Heart right ventricle (tissue), 16 donors: ENCODE data around the gene HMCN2. TPM values are rescaled to one million over a fixed set of nuclear protein-coding genes. Genes with fewer than 3 reads are reported as not detected.

ENCODE experiments used
- ATAC-seq, 8 donors: fragments of 200-7000 bp; cut with Tn5 transposase; one replicate each; pipeline ENCODE4 v1.9.1; 2020; ENCODE audit warnings: mild to moderate bottlenecking in 8 of 8, moderate library complexity in 8 of 8, moderate number of reproducible peaks in 1 of 8
- DNase-seq, 2 donors: peaks; one replicate each; pipeline ENCODE4 v3.0.0-alpha.2; 2020
- H3K27ac ChIP-seq, 10 donors: fragments of 200-600 bp; sonication (generic) in 2 of 10; one replicate each; pipeline versions ENCODE4 v1.5.0 to v1.8.0; 2020 to 2022; ENCODE audit warnings: mild to moderate bottlenecking in 3 of 10
- H3K27me3 ChIP-seq, 7 donors: fragments of 200-600 bp; one replicate each; pipeline ENCODE4 v1.8.0; 2021 to 2022; ENCODE audit warnings: mild to moderate bottlenecking in 2 of 7
- H3K36me3 ChIP-seq, 9 donors: fragments of 200-600 bp; sonication (generic) in 1 of 9; one replicate each; pipeline versions ENCODE4 v1.5.0 to v1.8.0; 2020 to 2022; ENCODE audit warnings: mild to moderate bottlenecking in 2 of 9
- H3K4me1 ChIP-seq, 9 donors: fragments of 200-600 bp; sonication (generic) in 1 of 9; one replicate each; pipeline versions ENCODE4 v1.5.0 to v1.8.0; 2020 to 2022; ENCODE audit warnings: mild to moderate bottlenecking in 4 of 9
- H3K4me3 ChIP-seq, 10 donors: fragments of 200-600 bp; sonication (generic) in 2 of 10; one replicate each; pipeline versions ENCODE4 v1.5.0 to v1.8.0; 2020 to 2022; ENCODE audit warnings: mild to moderate bottlenecking in 7 of 10, moderate library complexity in 2 of 10
- H3K9me3 ChIP-seq, 11 donors: fragments of 200-600 bp in 10 of 11; sonication (generic) in 2 of 11; one replicate each; pipeline versions ENCODE4 v1.5.0 to v1.8.0; 2013 to 2022; ENCODE audit warnings: mild to moderate bottlenecking in 2 of 11, control low read depth in 1 of 11, moderate library complexity in 1 of 11
- CTCF ChIP-seq, 9 donors: fragments of 200-600 bp; sonication (generic) in 2 of 9; IDR thresholded peaks; one replicate each; pipeline versions ENCODE4 v1.5.0 to v1.8.0; 2021 to 2022; ENCODE audit warnings: antibody characterized with exemption in 9 of 9, mild to moderate bottlenecking in 5 of 9, moderate library complexity in 1 of 9
- WGBS, 2 donors: extraction: QIAGEN DNeasy Blood & Tissue Kit; methylation state at CpG; one replicate each; pipeline ENCODE4 v1.1.7; 2013; ENCODE audit warnings: inconsistent platforms in 1 of 2; 5-methylcytosine and 5-hydroxymethylcytosine counted together
- intact Hi-C, 10 donors: fragments of 100-400 bp; cut with DNase I; formaldehyde crosslinking; loops; one replicate each; pipeline versions ENCODE4 v1.11.1 to v1.14.2; 2022
- polyA plus RNA-seq, 2 donors: library from polyadenylated mRNA; stranded (reverse); fragments of 200-250 nt; gene quantifications; one replicate each; pipeline ENCODE4 v1.2.3, GENCODE V29; 2013
- total RNA-seq, 10 donors: library from RNA; stranded (reverse); fragmentation: NEBNext Ultra II Directional in 3 of 10; extraction: Animal tissue kit (Norgen Biotek cat#: 25700) in 3 of 10; gene quantifications; one replicate each; pipeline versions ENCODE4 v1.2.1 to v1.2.4, GENCODE V29; 2021 to 2023
- donor health status: Arrhythmogenic right ventricular cardiomyopathy.
- donor health status: ischemic (EF 13 %, LVEDD 7.1; RV severe dilation, severe dysfunction).
- donor health status: healthy with polysubstance abuse.
- donor health status: DM: no; HTN: yes; CAD: no.
- donor health status: DM: no; HTN: no; CAD: no.
- donor health status: ischemic (EF 25% LVEDD 6.9; RV normal size, moderate dysfunction).
- donor health status: ischemic (EF 25% LVEDD 5.7; RV mildly dilated, moderate dysfunction).
- donor health status: healthy.
- donor health status: DM: yes; HTN: yes; CAD: no.
- donor health status: Ischemic cardiomyopathy.
- donor health status: ischemic (EF 35%, LVEDD 5.7; RV mildly dilated, moderate dysfunction).
- donor health status: nonischemic (EF 11% LVEDD 7.7; RV severe dilation, severe dysfunction).
- donor health status: DM: yes; HTN: yes; CAD: no.
- donor health status: PGD.
- donor health status: ischemic (EF 29% LVEDD 5.4; RV normal size, mild dysfunction).
- donor health status: nonischemic (EF 23%, LVEDD 6.1; RV moderate dilation, normal function).

The HMCN2 gene
- total and polyA plus RNA-seq, 12 donors, result 2.6 to 10.2 (median 4.9) TPM

GRCh38 chr9:130483371-130483971, 217.9 kb downstream of the HMCN2 start:
- Histone ChIP-seq H3K27ac (no peak overlapping the region), H3K4me3 (no peak overlapping the region), H3K4me1 (no peaks in the 10 kb centered on the region), H3K9me3 (no peaks in the 10 kb centered on the region), H3K27me3 (peaks cover 0 to 5% (median 0%) of the 10 kb centered on the region in 7 donors), H3K36me3 (peaks cover 0 to 49% (median 13%) of the 10 kb centered on the region in 9 donors)
- intact Hi-C loops, result no loop called here
- ATAC-seq (no peak), DNase-seq (no peak)
- no peak for TF ChIP-seq CTCF (IDR thresholded peaks at IDR 0.05)
- WGBS, 2 donors, result 68 to 74% methylated on average over 16 of the region's 16 CpGs

Other genes starting within 250 kb of the HMCN2 start
- 10 to 100 TPM; 19.1 to 38.4 (median 23.8) TPM for gene FNBP1, start 222.6 kb upstream of the HMCN2 start, total RNA-seq
- gene FNBP1, start 222.6 kb upstream of the HMCN2 start, polyA plus RNA-seq, result 10 to 100 TPM in 1 of 2 donors, 1 to 10 TPM in 1; 7.4 to 10.3 TPM
- 10 to 100 TPM; 19.9 to 35.6 (median 24.2) TPM for gene GPR107, start 211.9 kb upstream of the HMCN2 start, total RNA-seq
- gene GPR107, start 211.9 kb upstream of the HMCN2 start, polyA plus RNA-seq, result 10 to 100 TPM in 1 of 2 donors, 1 to 10 TPM in 1; 6.7 to 12.2 TPM
- gene NCS1, start 93.4 kb upstream of the HMCN2 start, total RNA-seq, result 10 to 100 TPM in 3 of 10 donors, 1 to 10 TPM in 7; 3.6 to 16.2 (median 7.0) TPM
- 1 to 10 TPM; 2.0 to 8.0 TPM for gene NCS1, start 93.4 kb upstream of the HMCN2 start, polyA plus RNA-seq
- gene ASS1, start 179.2 kb downstream of the HMCN2 start, total RNA-seq, result 100 to 1,000 TPM in 1 of 10 donors, 10 to 100 TPM in 9; 27.4 to 116 (median 41.5) TPM
- 100 to 1,000 TPM in 1 of 2 donors, 10 to 100 TPM in 1; 74.9 to 147 TPM for gene ASS1, start 179.2 kb downstream of the HMCN2 start, polyA plus RNA-seq